Omental fat pad (tissue), 4 donors: ENCODE data around the gene PLCH1. TPM values are rescaled to one million over a fixed set of nuclear protein-coding genes. Genes with fewer than 3 reads are reported as not detected.

Source experiments
- ATAC-seq: fragments of 150-250 bp; one replicate; pipeline ENCODE4 v1.9.1; 2016; ENCODE audit warnings: mild to moderate bottlenecking, moderate library complexity; ENCODE audit not compliant: low FRiP score
- DNase-seq: peaks from one replicate; pipeline ENCODE4 v3.0.0-alpha.2; 2019; ENCODE audit warnings: low spot score
- CTCF ChIP-seq, 3 donors: fragments of 450-650 bp; IDR thresholded peaks; one replicate each; pipeline ENCODE4 v1.5.1; 2016 to 2017; ENCODE audit warnings: antibody characterized with exemption in 3 of 3, mild to moderate bottlenecking in 3 of 3, moderate library complexity in 2 of 3
- total RNA-seq, 4 donors: library from RNA; depleted of rRNA; stranded (reverse); fragments of >200 nt; gene quantifications; one replicate each; pipeline ENCODE4 v1.1.0, GENCODE V29; 2016

PLCH1 gene
- total RNA-seq, 4 donors from 2014 or later: 0.12 to 3.2 (median 0.23) TPM

- no peak for ATAC-seq
- no peak for TF ChIP-seq CTCF (IDR thresholded peaks at IDR 0.05)
These were observed 142.6 kb downstream of the PLCH1 start for GRCh38 chr3:155602307-155602706.

GRCh38 chr3:155598671-155599070 is 146.2 kb downstream of the PLCH1 start:
- DNase-seq: no peak
- no peak for TF ChIP-seq CTCF (IDR thresholded peaks at IDR 0.05)
- ATAC-seq: no peak

More at GRCh38 chr3:155602307-155602706, 142.6 kb downstream of the PLCH1 start:
- no peak for DNase-seq

GRCh38 chr3:155596615-155597014 is 148.3 kb downstream of the PLCH1 start:
- DNase-seq: no peak
- no peak for TF ChIP-seq CTCF (IDR thresholded peaks at IDR 0.05)
- ATAC-seq: no peak

- no peak for ATAC-seq
- TF ChIP-seq CTCF (IDR thresholded peaks at IDR 0.05): no peak
- no peak for DNase-seq
These were observed 149.5 kb downstream of the PLCH1 start for GRCh38 chr3:155595371-155595770.

- ATAC-seq (no peak), DNase-seq (no peak)
- no peak for TF ChIP-seq CTCF (IDR thresholded peaks at IDR 0.05)
These were observed 150.2 kb downstream of the PLCH1 start for GRCh38 chr3:155594526-155595187.

GRCh38 chr3:155587581-155587980 is 157.3 kb downstream of the PLCH1 start:
- ATAC-seq (no peak), DNase-seq (no peak)
- no peak for TF ChIP-seq CTCF (IDR thresholded peaks at IDR 0.05)

- no peak for TF ChIP-seq CTCF (IDR thresholded peaks at IDR 0.05)
- no peak for ATAC-seq
These were observed 159.5 kb downstream of the PLCH1 start for GRCh38 chr3:155585384-155585783.

More at GRCh38 chr3:155585384-155585783, 159.5 kb downstream of the PLCH1 start:
- DNase-seq: no peak
